GM12878 (cell line): ENCODE data around the gene TFR2. TPM values are rescaled to one million over a fixed set of nuclear protein-coding genes. Genes with fewer than 3 reads are reported as not detected.

Source experiments
- ATAC-seq: fragments of 200-7000 bp; cut with Tn5 transposase; 3 replicates; pipeline ENCODE4 v1.9.1; 2020; ENCODE audit warnings: mild to moderate bottlenecking, moderate library complexity
- BruUV-seq: library from RNA; stranded (reverse); fragments of 400-500 nt; replicated peaks from 2 replicates; lab custom pipeline; 2021; lab: Mats Ljungman, UMichigan
- CTCF ChIA-PET: fragments of 300-600 bp; sonication (Branson Sonifier 250); formaldehyde crosslinking; extraction: SDS; loops from one replicate; lab custom pipeline; 2021; ENCODE audit warnings: inconsistent platforms; lab: Yijun Ruan, JAX
- POLR2A ChIA-PET: fragments of 350-600 bp; formaldehyde crosslinking; extraction: SDS; loops from one replicate; lab custom pipeline; 2021; ENCODE audit warnings: inconsistent platforms; lab: Charles Lee
- RAD21 ChIA-PET: fragments of 300-600 bp; sonication (Branson Sonifier 250); formaldehyde crosslinking; loops from one replicate; lab custom pipeline; 2023; ENCODE audit warnings: antibody characterized with exemption; ENCODE audit not compliant: unreplicated experiment; lab: Charles Lee
- SMC1A ChIA-PET: fragments of 300-600 bp; sonication (Branson Sonifier 250); formaldehyde crosslinking; loops from one replicate; lab custom pipeline; 2023; ENCODE audit not compliant: unreplicated experiment, uncharacterized antibody; lab: Charles Lee
- DNase-seq: peaks from one replicate; pipeline ENCODE4 v3.0.0-alpha.2; 2011; ENCODE audit warnings: low read depth, low spot score
- FAIRE-seq: peaks from 3 replicates; lab custom pipeline; 2011; peaks lifted over from hg19 to GRCh38; lab: Jason Lieb, UNC
- H2AFZ ChIP-seq: 2 replicates; pipeline ENCODE4 v1.6.0; 2011; ENCODE audit warnings: low read depth, low read length, control low read depth; ENCODE audit not compliant: control insufficient read depth
- H3K27ac ChIP-seq: 2 replicates; pipeline ENCODE4 v1.5.1; 2011; ENCODE audit warnings: control low read depth; ENCODE audit not compliant: control insufficient read depth, insufficient read depth
- H3K27me3 ChIP-seq, 2 experiments: replicated peaks in 1 of 2; 2 replicates each; pipeline versions ENCODE4 v1.6.0 to v1.6.1; 2011; ENCODE audit warnings: low read length in 1 of 2; ENCODE audit not compliant: control insufficient read depth in 2 of 2, insufficient read depth in 2 of 2
- H3K36me3 ChIP-seq, 2 experiments: 2 replicates each; pipeline ENCODE4 v1.5.1; 2011; ENCODE audit warnings: low read length in 1 of 2; ENCODE audit not compliant: control insufficient read depth in 2 of 2, insufficient read depth in 2 of 2
- H3K4me1 ChIP-seq: 2 replicates; pipeline ENCODE4 v1.6.1; 2011; ENCODE audit warnings: mild to moderate bottlenecking, low read length, moderate library complexity, mixed read lengths; ENCODE audit not compliant: control insufficient read depth, insufficient read depth
- H3K4me2 ChIP-seq: 2 replicates; pipeline ENCODE4 v1.6.0; 2011; ENCODE audit warnings: control low read depth; ENCODE audit not compliant: control insufficient read depth, insufficient read depth
- H3K4me3 ChIP-seq: fragments of 200-600 bp; sonication (generic); 2 replicates; pipeline ENCODE4 v1.5.1; 2016
- H3K79me2 ChIP-seq: 2 replicates; pipeline ENCODE4 v1.6.0; 2011; ENCODE audit warnings: low read length; ENCODE audit not compliant: control insufficient read depth, insufficient read depth
- H3K9ac ChIP-seq: 2 replicates; pipeline ENCODE4 v1.8.0; 2011; ENCODE audit warnings: low read length, control low read depth, mixed read lengths; ENCODE audit not compliant: control insufficient read depth, insufficient read depth
- H3K9me3 ChIP-seq: replicated peaks from 3 replicates; pipeline ENCODE4 v1.5.1; 2011; ENCODE audit warnings: mild to moderate bottlenecking, low read length; ENCODE audit not compliant: control insufficient read depth, insufficient read depth
- H4K20me1 ChIP-seq: 2 replicates; pipeline ENCODE4 v1.6.0; 2011; ENCODE audit not compliant: control insufficient read depth, insufficient read depth
- ATF7 ChIP-seq: fragments of 450-650 bp; IDR thresholded peaks from 2 replicates; pipeline ENCODE4 v1.6.1; 2016; ENCODE audit warnings: low read depth, mild to moderate bottlenecking
- BCL11A ChIP-seq: IDR thresholded peaks from 2 replicates; pipeline ENCODE4 v1.6.1; 2011; ENCODE audit warnings: low read depth, low read length
- CBX5 ChIP-seq: sonication (generic); IDR thresholded peaks from 2 replicates; pipeline ENCODE4 v1.6.1; 2016; ENCODE audit warnings: low read depth, moderate library complexity, mild to moderate bottlenecking, inconsistent platforms
- FOXK2 ChIP-seq: fragments of 450-650 bp; IDR thresholded peaks from 2 replicates; pipeline ENCODE4 v1.6.1; 2017; ENCODE audit warnings: mild to moderate bottlenecking, moderate library complexity
- HDAC2 ChIP-seq: fragments of 200-600 bp; sonication (generic); IDR thresholded peaks from 2 replicates; pipeline ENCODE4 v1.6.1; 2017
- HSF1 ChIP-seq: fragments of 150-350 bp; IDR thresholded peaks from 2 replicates; pipeline ENCODE4 v1.6.1; 2014; ENCODE audit warnings: mild to moderate bottlenecking, low read depth, low read length
- IRF4 ChIP-seq: IDR thresholded peaks from 2 replicates; pipeline ENCODE4 v1.6.1; 2011; ENCODE audit warnings: low read depth, low read length
- KDM1A ChIP-seq: fragments of 200-600 bp; sonication (generic); IDR thresholded peaks from 2 replicates; pipeline ENCODE4 v1.6.1; 2016; ENCODE audit warnings: borderline replicate concordance
- PRDM15 ChIP-seq: fragments of 450-650 bp; formaldehyde crosslinking; IDR thresholded peaks from 2 replicates; pipeline ENCODE4 v1.4.0; 2020; ENCODE audit warnings: mild to moderate bottlenecking, moderate library complexity
- RAD21 ChIP-seq: IDR thresholded peaks from 2 replicates; pipeline ENCODE4 v1.6.1; 2011; ENCODE audit warnings: mild to moderate bottlenecking, low read depth, low read length, moderate library complexity; ENCODE audit not compliant: insufficient read depth
- RAD51 ChIP-seq: fragments of 450-650 bp; IDR thresholded peaks from 2 replicates; pipeline ENCODE4 v1.6.1; 2016; ENCODE audit warnings: moderate library complexity, mild to moderate bottlenecking, inconsistent platforms
- RCOR1 ChIP-seq: conservative IDR thresholded peaks from 2 replicates; pipeline ENCODE4 v1.6.1; 2012; ENCODE audit warnings: low read depth, low read length, improper control_type of control experiment
- TARDBP ChIP-seq: IDR thresholded peaks from 2 replicates; pipeline ENCODE4 v1.6.1; 2016; ENCODE audit warnings: borderline replicate concordance
- TCF7 ChIP-seq: IDR thresholded peaks from 2 replicates; pipeline ENCODE4 v1.6.1; 2014; ENCODE audit warnings: antibody characterized with exemption, borderline replicate concordance
- WGBS: methylation state at CpG from one replicate; pipeline ENCODE4 v1.1.6; 2016; ENCODE audit warnings: low lambda C conversion rate; ENCODE audit not compliant: insufficient replicate concordance, insufficient coverage; ENCODE audit errors: missing lambda C conversion rate; 5-methylcytosine and 5-hydroxymethylcytosine counted together
- in situ Hi-C: fragments of 300-500 bp; cut with MboI; formaldehyde crosslinking; loops from 9 replicates; pipeline ENCODE4 v1.14.3; 2018; ENCODE audit warnings: mixed read lengths
- intact Hi-C: fragments of 100-400 bp; cut with micrococcal nuclease; formaldehyde crosslinking; loops from one replicate; pipeline ENCODE4 v1.14.2; 2022; ENCODE audit not compliant: unreplicated experiment
- polyA plus RNA-seq, 11 experiments: library from polyadenylated mRNA; depleted of rRNA in 4 of 11; unstranded in 6 of 11; stranded (reverse) in 5 of 11; fragments of >200 nt; fragmentation: Nextera tagmentation in 4 of 11; fragmentation: Illumina TruSeq in 1 of 11; extraction: Ambion mirVana in 4 of 11; extraction: Trizol in 1 of 11; gene quantifications; 1 replicate in 1 of 11; 2 replicates in 10 of 11; pipeline versions ENCODE4 v1.2.1 to v1.2.3, GENCODE V29; 2011 to 2016; ENCODE audit warnings: inconsistent platforms in 2 of 11, missing spikeins in 2 of 11, low read depth in 1 of 11
- total RNA-seq, 4 experiments: library from RNA; depleted of rRNA in 3 of 4; stranded (reverse); fragments of >200 nt in 3 of 4; fragmentation: Illumina TruSeq in 1 of 4; extraction: Trizol in 1 of 4; gene quantifications; 2 replicates each; pipeline versions ENCODE4 v1.2.1 to v1.2.3, GENCODE V29; 2013 to 2021
- TF ChIP-seq, protein P1 (sequence below): IDR thresholded peaks from 2 replicates; pipeline ENCODE4 v1.6.1; 2011; ENCODE audit warnings: low read depth, mild to moderate bottlenecking, low read length, moderate library complexity, borderline replicate concordance; ENCODE audit errors: extremely low read depth
- TF ChIP-seq, protein P2 (sequence below): fragments of 450-650 bp; IDR thresholded peaks from 2 replicates; pipeline ENCODE4 v1.6.1; 2014; ENCODE audit warnings: mild to moderate bottlenecking

The TFR2 gene
- total and polyA plus RNA-seq, 10 of the 15 experiments (the other 5 are each of a cell fraction or from before 2014, with no cell fraction given) = 0.30 to 7.2 (median 1.8) TPM

GRCh38 chr7:100671353-100672327, 30.3 kb upstream of the TFR2 start (continued):
- TF ChIP-seq PRDM15 (CRISPR knock-in tag) = no peak
- TF ChIP-seq, all 136 proteins: peak for 0

DNA sequence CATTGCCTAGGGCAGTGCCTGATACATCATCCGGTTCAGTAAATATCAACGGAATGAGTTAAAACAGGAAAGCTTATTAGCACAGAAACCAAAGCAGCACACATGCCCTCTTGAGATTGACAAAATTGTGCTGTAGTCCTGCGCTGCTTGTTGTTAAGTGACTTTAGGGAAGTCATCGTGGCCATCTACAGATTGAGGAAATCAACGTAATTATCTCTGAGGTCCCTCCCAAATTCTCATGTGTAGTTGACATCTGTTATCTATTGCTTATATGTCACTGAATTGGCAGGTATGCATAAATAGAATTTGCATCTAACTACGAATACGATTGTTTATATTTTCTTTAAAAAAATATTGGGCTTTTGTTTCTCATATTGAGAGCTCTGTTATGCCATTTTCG, 28.7 kb upstream of the TFR2 start:
- no peaks in the 10 kb centered on the region for H3K9me3 ChIP-seq
- H3K79me2 ChIP-seq = peaks cover 14% of the 10 kb centered on the region
- DNase-seq = no peak
- H3K4me1 ChIP-seq = no peaks in the 10 kb centered on the region; the same call in 1 of the 2 replicates
- BruUV-seq = no TSS peak
- WGBS = 28% methylated on average over 8 of the region's 8 CpGs
- RAD21 ChIA-PET = interaction anchor here (1.1 kb wide), 1 partner anchor 36 kb away, joined by 3 read pairs; the partner anchor contains the start of gene POP7
- SMC1A ChIA-PET = no interaction called here
- H2AFZ ChIP-seq = no peak overlapping the region
- no peak overlapping the region for H3K4me3 ChIP-seq
- intact Hi-C loops (no loop called here), in situ Hi-C loops (no loop called here)
- H4K20me1 ChIP-seq = 0 out of 2 replicates have a peak, but pooled peaks cover 3% of the 10 kb centered on the region
- H3K27ac ChIP-seq = no peak overlapping the region
- no peak overlapping the region for H3K4me2 ChIP-seq
- POLR2A ChIA-PET = no interaction called here
- H3K36me3 ChIP-seq = no peaks in the 10 kb centered on the region
- no peak for ATAC-seq
- CTCF ChIA-PET = interaction anchor here (1.3 kb wide), 1 partner anchor 36 kb away, joined by 5 read pairs; the partner anchor contains the start of gene POP7
- H3K9ac ChIP-seq = no peak overlapping the region
- no peaks in the 10 kb centered on the region for H3K27me3 ChIP-seq
- FAIRE-seq = no peak
- TF ChIP-seq, protein P1, sequence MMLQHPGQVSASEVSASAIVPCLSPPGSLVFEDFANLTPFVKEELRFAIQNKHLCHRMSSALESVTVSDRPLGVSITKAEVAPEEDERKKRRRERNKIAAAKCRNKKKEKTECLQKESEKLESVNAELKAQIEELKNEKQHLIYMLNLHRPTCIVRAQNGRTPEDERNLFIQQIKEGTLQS = no peak
- TF ChIP-seq RCOR1 (no peak), FOXK2 (no peak), TARDBP (no peak), BCL11A (no peak), KDM1A (no peak), TCF7 (no peak), HDAC2 (no peak), RAD21 (no peak), HSF1 (no peak), RAD51 (no peak), IRF4 (no peak), ATF7 (no peak), CBX5 (no peak)
- TF ChIP-seq, protein P2, sequence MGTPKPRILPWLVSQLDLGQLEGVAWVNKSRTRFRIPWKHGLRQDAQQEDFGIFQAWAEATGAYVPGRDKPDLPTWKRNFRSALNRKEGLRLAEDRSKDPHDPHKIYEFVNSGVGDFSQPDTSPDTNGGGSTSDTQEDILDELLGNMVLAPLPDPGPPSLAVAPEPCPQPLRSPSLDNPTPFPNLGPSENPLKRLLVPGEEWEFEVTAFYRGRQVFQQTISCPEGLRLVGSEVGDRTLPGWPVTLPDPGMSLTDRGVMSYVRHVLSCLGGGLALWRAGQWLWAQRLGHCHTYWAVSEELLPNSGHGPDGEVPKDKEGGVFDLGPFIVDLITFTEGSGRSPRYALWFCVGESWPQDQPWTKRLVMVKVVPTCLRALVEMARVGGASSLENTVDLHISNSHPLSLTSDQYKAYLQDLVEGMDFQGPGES = no peak
